CD1c-positive myeloid dendritic cell (primary cell): ENCODE measurements around the gene ARTN.

Experiments used
- DNase-seq: peaks from one replicate; pipeline ENCODE4 v3.0.0-alpha.2; 2016; ENCODE audit errors: extremely low spot score

The ARTN gene

DNA sequence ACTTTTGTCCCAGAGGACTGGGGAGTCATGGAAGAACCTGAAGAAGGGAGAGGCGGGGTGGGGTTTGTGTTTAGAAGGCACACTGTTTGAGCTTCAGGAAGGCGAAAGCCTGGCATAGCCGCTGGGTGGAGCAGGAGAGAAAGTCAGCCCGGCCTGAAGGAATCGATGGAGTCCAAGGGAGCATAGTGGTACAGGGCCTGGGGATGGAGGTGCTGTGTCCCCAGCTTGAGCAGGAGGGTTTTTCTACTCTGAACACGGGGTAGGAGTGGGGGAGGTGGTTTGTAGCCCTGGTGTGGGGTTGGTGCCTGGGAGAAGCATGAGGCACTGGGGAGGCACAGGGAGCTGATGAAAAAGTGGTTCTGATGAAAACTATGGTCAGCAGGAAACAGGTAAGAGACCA lies 53.1 kb downstream of the ARTN start:
- DNase-seq: no peak
